HG03103 (cell line): ENCODE results near the gene FES.
"Not testable (repeated sequence)": the region's sequence is repeated elsewhere in the genome, so short reads cannot be mapped to it uniquely, and the experiment has no call there.

Experiments used
- ATAC-seq: cut with Tn5 transposase; IDR thresholded peaks from one replicate; pipeline ENCODE4 v1.9.1; 2021; ENCODE audit warnings: low read depth; ENCODE audit not compliant: unreplicated experiment

The FES gene

GRCh38 chr15:90883976-90884718, at the start of gene FES:
Gene FES, plus strand, starts transcription at chr15:90884504. Its CDS starts 542 bp downstream, at chr15:90885046.
- no peak for ATAC-seq

- ATAC-seq: no peak
Observed at GRCh38 chr15:90834626-90835025, 49.7 kb upstream of the FES start.

- ATAC-seq: no peak
Observed at GRCh38 chr15:90836296-90836871, 47.9 kb upstream of the FES start.

DNA sequence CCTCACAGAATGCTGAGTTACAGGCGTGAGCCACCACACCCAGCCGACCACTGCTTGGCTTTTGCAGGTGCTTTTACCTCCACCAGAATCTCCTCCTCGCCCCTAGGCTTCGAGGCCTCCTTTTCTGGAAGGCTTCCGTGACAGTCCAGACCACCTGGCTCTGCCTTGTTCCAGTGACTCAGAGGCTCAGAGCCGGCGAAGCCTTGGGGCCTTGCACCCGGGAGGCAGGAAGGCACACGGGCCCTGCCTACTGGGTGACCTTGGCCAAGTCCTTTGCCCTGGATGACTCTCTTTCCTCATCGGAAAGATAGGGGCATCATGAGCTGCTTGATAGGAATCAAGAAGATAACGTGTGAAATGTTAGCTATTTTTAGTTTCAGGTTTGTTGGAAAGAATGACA, 47.2 kb upstream of the FES start:
- ATAC-seq: no peak

- ATAC-seq: no peak
Observed at GRCh38 chr15:90838139-90838538, 46.2 kb upstream of the FES start.

DNA sequence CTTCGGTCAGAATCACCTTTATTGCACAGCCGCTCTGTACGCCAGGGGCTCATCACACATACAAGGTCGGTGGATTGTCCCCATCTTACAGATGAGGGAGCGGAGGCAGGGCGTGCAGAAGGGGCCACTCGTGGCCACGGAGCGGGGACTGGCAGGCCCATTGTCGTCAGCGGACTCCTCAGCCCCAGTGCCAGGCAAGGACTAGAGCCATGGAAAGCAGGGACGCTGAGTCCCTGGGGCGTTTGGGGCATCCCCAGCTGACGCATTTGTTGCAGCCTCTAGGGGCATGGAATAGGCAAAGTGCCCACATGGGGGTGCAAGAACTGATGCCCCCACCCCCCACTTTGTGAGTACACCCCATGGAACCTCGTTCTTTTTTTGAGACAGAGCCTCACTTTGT, 45.8 kb upstream of the FES start:
- no peak for ATAC-seq

DNA sequence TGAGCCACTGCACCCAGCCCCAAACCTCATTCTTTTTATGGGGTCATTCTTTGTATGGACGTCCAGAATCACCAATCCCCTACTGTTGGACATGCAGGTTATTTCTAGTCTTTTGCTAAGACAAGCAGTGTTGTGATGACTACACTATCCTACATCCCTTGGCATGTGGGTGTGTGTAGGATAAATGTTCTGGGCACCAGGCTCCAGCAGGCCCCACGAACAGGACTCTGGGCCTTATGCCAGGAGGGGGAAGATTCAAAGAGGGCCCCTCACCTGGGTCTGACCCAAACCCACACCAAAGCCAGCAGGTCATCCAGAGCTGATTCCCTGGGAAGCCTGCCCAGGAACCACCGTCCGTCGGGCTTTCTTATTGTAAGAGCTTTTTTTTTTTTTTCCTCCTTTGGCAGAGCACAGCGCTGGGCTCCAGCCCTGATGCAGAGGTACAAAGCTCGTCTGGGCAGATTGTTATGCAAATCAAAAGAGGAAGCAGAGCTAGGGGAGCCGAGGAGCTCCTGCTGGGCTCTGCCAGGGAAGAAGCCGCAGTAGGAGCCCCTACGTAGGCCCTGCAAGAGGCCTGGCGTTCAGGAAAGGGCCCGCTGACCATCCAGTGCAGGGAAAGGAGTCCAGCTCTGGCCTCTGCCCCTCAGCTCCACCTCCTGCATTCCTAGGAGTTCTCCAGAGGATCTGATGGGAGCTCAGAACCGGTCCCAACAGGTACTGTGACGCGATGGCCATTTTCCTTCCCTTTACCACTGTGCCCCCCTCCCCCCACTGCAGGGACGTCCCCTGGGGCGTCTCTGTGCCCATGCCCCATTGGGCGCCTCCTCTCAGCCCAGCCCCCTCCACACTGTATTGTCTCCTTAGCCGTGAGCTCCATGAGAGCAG, 44.9 kb upstream of the FES start:
- ATAC-seq: peak; percentile 88

DNA sequence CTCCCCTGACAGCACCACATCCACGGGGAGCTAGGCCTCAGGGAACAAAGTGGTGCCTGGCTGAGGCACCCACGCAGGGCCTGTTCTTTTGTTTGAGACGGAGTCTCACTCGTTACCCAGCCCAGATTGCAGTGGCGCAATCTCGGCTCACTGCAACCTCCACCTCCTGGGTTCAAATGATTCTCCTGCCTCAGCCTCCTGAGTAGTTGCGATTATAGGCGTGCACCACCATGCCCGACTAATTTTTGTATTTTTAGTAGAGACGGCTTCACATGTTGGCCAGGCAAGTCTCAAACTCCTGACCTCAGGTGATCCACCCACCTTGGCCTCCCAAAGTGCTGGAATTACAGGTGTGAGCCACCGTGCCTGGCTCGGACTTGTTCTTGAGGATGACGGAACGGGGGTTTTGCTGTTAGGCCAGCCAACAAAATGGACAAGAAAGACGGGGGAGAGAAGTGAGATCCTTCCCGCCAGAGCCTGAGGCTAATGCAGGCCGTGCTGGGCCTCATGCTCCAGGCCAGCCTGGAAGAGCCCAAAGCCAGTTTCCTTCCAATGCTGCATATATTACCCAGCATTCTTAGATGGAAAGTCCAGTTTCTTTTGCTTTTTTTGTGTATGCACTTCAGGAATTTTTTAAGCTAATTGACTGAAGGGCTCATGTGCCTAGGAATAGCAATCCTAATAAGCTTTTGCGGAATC, 44.0 kb upstream of the FES start:
- no peak for ATAC-seq

- no peak for ATAC-seq
Observed at GRCh38 chr15:90840954-90841353, 43.4 kb upstream of the FES start.

- ATAC-seq: no peak
Observed at GRCh38 chr15:90844696-90845095, 39.6 kb upstream of the FES start.

GRCh38 chr15:90845201-90845949, 38.9 kb upstream of the FES start:
- ATAC-seq: peak; percentile 89

GRCh38 chr15:90849424-90849823, 34.9 kb upstream of the FES start:
- ATAC-seq: not testable (repeated sequence)

DNA sequence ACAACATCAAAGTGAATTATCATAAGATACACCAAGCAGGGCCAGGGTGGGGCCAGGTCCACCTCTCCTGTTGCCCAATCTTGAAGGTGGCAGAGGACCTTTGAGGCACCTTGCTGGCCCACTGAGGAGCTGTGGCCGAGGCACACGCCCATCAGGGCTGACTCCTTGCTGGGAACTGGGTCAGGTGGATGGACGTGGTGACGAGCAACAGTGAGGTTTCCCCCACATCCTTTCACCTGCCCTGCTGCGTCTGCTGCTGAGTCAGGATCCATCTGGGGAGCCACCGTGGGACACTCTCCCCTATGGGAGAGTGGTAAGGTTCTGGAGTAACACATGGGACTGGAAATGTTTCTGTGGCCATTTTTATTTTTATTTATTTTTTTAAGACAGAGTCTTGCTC, 33.2 kb upstream of the FES start:
- ATAC-seq: no peak

- ATAC-seq: no peak
Observed at GRCh38 chr15:90851940-90852339, 32.4 kb upstream of the FES start.

GRCh38 chr15:90855139-90855538, 29.2 kb upstream of the FES start:
- no peak for ATAC-seq

DNA sequence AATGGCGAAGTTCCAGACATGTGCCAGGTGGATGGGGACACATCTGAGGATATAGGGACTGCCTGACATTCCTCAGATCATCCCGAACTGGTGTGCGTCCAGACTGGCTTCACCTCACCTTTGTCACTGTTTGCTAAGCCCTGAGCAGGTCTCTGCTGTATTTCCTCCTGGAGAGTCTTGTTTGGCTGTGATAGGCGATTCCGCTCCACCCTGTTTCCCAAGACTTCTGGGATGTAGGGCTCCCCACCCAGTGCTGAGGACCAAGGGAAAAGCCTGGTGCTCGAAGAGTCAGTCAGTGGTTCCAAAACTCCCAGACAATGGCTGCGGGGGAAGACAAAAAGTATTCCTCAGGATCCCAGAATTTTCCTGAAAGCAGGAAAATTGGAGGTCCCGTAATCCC, 27.0 kb upstream of the FES start:
- ATAC-seq: no peak

- ATAC-seq: no peak
Observed at GRCh38 chr15:90857883-90858443, 26.3 kb upstream of the FES start.

DNA sequence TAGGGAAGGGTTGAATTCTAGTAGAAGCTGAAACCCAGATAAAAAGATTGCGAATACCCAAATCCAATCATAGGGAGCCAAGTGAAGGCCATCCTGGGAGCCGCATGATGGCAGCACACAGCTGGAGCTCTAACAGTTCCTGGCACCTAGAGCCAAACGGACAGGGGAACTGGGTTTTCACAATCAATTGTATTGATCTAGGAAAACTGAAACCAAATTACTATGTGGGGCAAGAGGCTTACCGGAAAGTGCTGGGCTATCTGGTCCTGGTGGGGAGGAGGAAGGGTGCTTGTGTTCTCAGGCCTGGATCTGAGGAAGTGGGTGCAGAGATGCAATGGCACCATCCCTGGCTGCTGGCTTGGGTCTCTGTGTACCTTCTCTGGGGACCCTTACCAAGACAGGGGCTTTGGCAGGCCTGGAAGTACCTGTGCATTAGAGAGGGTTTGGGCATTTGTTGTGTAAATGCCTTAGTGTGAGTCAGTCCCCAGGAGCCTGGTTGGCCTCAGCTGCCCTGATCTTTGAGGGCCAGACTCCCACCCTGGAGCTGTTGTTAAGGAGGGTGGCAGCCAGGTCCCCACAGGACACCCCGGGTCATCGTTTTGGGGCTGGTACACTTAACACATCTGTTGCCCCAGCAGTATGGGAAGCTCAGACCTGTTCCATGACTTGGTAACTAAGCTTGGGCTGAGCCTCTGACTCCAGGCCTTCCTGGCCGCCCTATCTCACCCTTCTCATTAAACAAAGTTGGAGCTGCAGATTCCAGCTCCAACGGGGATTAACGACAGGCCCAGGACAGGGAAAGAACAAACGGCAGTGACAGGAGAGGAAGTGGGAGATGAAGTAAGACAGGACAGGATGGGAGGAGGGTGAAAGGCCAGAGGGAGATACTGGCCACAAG, 24.8 kb upstream of the FES start:
- no peak for ATAC-seq

DNA sequence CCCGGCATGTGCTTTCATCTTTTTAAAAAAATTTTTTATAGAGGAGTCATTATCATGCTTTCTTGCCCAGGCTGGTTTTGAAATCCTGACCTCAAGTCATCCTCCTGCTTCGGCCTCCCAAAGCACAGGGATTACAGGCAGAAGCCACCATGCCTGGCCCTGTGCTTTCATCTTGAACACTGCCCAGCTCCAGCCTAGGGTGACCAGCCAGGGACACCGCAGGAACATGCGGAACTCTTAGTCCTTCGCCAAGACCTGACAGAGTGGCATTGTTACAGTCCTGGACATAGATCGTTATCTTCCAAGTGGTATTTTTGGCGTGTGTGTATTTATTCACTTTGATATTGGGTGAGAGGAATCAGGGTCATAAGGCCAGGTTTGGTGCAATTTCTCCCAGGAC, 23.9 kb upstream of the FES start:
- ATAC-seq: no peak
